ENCODE results near the gene HMGN3.

- no peak for TF ChIP-seq HMGXB4 (CRISPR knock-in tag; IDR thresholded peaks at IDR 0.05)
- no peak for TF ChIP-seq SP1 (CRISPR knock-in tag; conservative IDR thresholded peaks at IDR 0.05)
- no peak for TF ChIP-seq PRRX2 (CRISPR knock-in tag; IDR thresholded peaks at IDR 0.05)
- TF ChIP-seq USF1 (CRISPR knock-in tag; IDR thresholded peaks at IDR 0.05), result no peak
- TF ChIP-seq CTCF (IDR thresholded peaks at IDR 0.05), result no peak
- TF ChIP-seq ZNF512 (CRISPR knock-in tag; IDR thresholded peaks at IDR 0.05; ENCODE audit: borderline replicate concordance), result no peak
- no peak for TF ChIP-seq JUN (CRISPR knock-in tag; IDR thresholded peaks at IDR 0.05)
- no peak for TF ChIP-seq ATF2 (CRISPR knock-in tag; IDR thresholded peaks at IDR 0.05; ENCODE audit: borderline replicate concordance, low read depth)
- TF ChIP-seq MAX (CRISPR knock-in tag; IDR thresholded peaks at IDR 0.05), result no peak
- no peak for TF ChIP-seq TP53 (CRISPR knock-in tag; IDR thresholded peaks at IDR 0.05)
- TF ChIP-seq STAT6 (CRISPR knock-in tag; conservative IDR thresholded peaks at IDR 0.05; ENCODE audit: low read depth), result no peak
These were observed 30.7 kb downstream of the HMGN3 start for GRCh38 chr6:79203753-79204253.
